Neural progenitor cell (in vitro differentiated cells): ENCODE measurements around the gene TAP1. TPM values are rescaled to one million over a fixed set of nuclear protein-coding genes. Genes with fewer than 3 reads are reported as not detected.

ENCODE experiments used
- DNase-seq: peaks from one replicate; pipeline ENCODE4 v3.0.0-alpha.2; 2016; ENCODE audit warnings: low spot score
- H2AFZ ChIP-seq: fragments of 200-600 bp; sonication (generic); replicated peaks from 2 replicates; pipeline ENCODE4 v1.6.1; 2016; ENCODE audit warnings: antibody characterized with exemption
- H3F3A ChIP-seq: fragments of 200-600 bp; sonication (generic); 2 replicates; pipeline ENCODE4 v1.6.1; 2016; ENCODE audit warnings: antibody characterized with exemption, low read depth
- H3K27ac ChIP-seq: fragments of 200-600 bp; sonication (generic); 2 replicates; pipeline ENCODE4 v1.5.1; 2016; ENCODE audit warnings: mild to moderate bottlenecking
- H3K27me3 ChIP-seq: fragments of 200-600 bp; sonication (generic); 2 replicates; pipeline ENCODE4 v1.6.1; 2016; ENCODE audit warnings: mild to moderate bottlenecking, moderate library complexity
- H3K36me3 ChIP-seq: fragments of 200-600 bp; sonication (generic); 2 replicates; pipeline ENCODE4 v1.5.1; 2016
- H3K4me1 ChIP-seq: fragments of 200-600 bp; sonication (generic); 2 replicates; pipeline ENCODE4 v1.6.1; 2016; ENCODE audit warnings: mixed run types
- H3K4me2 ChIP-seq: fragments of 200-600 bp; sonication (generic); 2 replicates; pipeline ENCODE4 v1.6.1; 2016
- H3K4me3 ChIP-seq: fragments of 200-600 bp; sonication (generic); 2 replicates; pipeline ENCODE4 v1.5.1; 2016
- H3K79me2 ChIP-seq: fragments of 200-600 bp; sonication (generic); 2 replicates; pipeline ENCODE4 v1.6.1; 2016; ENCODE audit warnings: low read depth
- H3K9ac ChIP-seq: fragments of 200-600 bp; sonication (generic); 2 replicates; pipeline ENCODE4 v1.6.1; 2016
- H3K9me3 ChIP-seq: fragments of 200-600 bp; sonication (generic); 2 replicates; pipeline ENCODE4 v1.5.1; 2016; ENCODE audit warnings: low read depth
- H4K20me1 ChIP-seq: fragments of 200-600 bp; sonication (generic); 2 replicates; pipeline ENCODE4 v1.6.1; 2016; ENCODE audit warnings: low read depth
- H3K27ac Mint-ChIP-seq: 3 replicates; pipeline ENCODE4 v1.8.0; 2021; ENCODE audit warnings: mixed read lengths
- H3K27me3 Mint-ChIP-seq: 2 replicates; pipeline ENCODE4 v1.8.0; 2022; ENCODE audit warnings: low read depth, mild to moderate bottlenecking, inconsistent platforms, moderate library complexity, mixed read lengths; ENCODE audit not compliant: insufficient read depth
- H3K36me3 Mint-ChIP-seq: 3 replicates; pipeline ENCODE4 v1.8.0; 2021; ENCODE audit warnings: mixed read lengths
- H3K4me1 Mint-ChIP-seq: 3 replicates; pipeline ENCODE4 v1.8.0; 2021; ENCODE audit warnings: mixed read lengths
- H3K4me3 Mint-ChIP-seq: 3 replicates; pipeline ENCODE4 v1.8.0; 2021; ENCODE audit warnings: mild to moderate bottlenecking, moderate library complexity, mixed read lengths
- H3K9me3 Mint-ChIP-seq: 3 replicates; pipeline ENCODE4 v1.8.0; 2020; ENCODE audit warnings: mixed read lengths
- CTCF ChIP-seq: fragments of 200-600 bp; sonication (generic); IDR thresholded peaks from 2 replicates; pipeline ENCODE4 v1.5.1; 2017; ENCODE audit warnings: antibody characterized with exemption, mild to moderate bottlenecking
- EZH2 ChIP-seq: fragments of 200-600 bp; sonication (generic); IDR thresholded peaks from 2 replicates; pipeline ENCODE4 v1.6.1; 2017; ENCODE audit warnings: antibody characterized with exemption, mild to moderate bottlenecking, moderate library complexity
- EZH2phosphoT487 ChIP-seq: fragments of 200-600 bp; sonication (generic); IDR thresholded peaks from 2 replicates; pipeline ENCODE4 v1.6.1; 2017; ENCODE audit warnings: antibody characterized with exemption
- total RNA-seq: library from RNA; depleted of rRNA; stranded (reverse); fragments of >200 nt; gene quantifications from 2 replicates; pipeline ENCODE4 v1.2.3, GENCODE V29; 2015; ENCODE audit warnings: low replicate concordance

TAP1 gene
- total RNA-seq, 1 donor from 2014 or later = 6.5 TPM

GRCh38 chr6:32839356-32839755 is 14.1 kb downstream of the TAP1 start:
- TF ChIP-seq EZH2 (no peak), EZH2phosphoT487 (no peak)

GRCh38 chr6:32838114-32838958 is 15.2 kb downstream of the TAP1 start, which contains the start of gene TAP2:
Gene TAP2 (minus strand): TSS chr6:32838739. CDS start chr6:32838233, 506 bp downstream.
- H3K9me3 Mint-ChIP-seq = no peaks in the 10 kb centered on the region
- peak within 1 kb of the TSS; percentile 66 for H2AFZ ChIP-seq
- peaks cover 5% of the 10 kb centered on the region for H3K4me1 ChIP-seq
- peaks cover 5% of the 10 kb centered on the region for H3F3A ChIP-seq
- no peaks in the 10 kb centered on the region for H3K79me2 ChIP-seq
- H4K20me1 ChIP-seq = no peaks in the 10 kb centered on the region
- no peak within 1 kb of the TSS for H3K9ac ChIP-seq
- peaks cover 6% of the 10 kb centered on the region for H3K4me1 Mint-ChIP-seq
- no peaks in the 10 kb centered on the region for H3K36me3 Mint-ChIP-seq
- H3K4me3 Mint-ChIP-seq = peak within 1 kb of the TSS; percentile 90
- H3K27ac ChIP-seq = no peak within 1 kb of the TSS
- H3K4me3 ChIP-seq = peak within 1 kb of the TSS; percentile 67
- H3K9me3 ChIP-seq = no peaks in the 10 kb centered on the region
- DNase-seq = peak; percentile 95
- peaks cover 33% of the 10 kb centered on the region for H3K27me3 ChIP-seq
- TF ChIP-seq CTCF (peak; percentile 98), EZH2phosphoT487 (no peak), EZH2 (no peak)
- H3K36me3 ChIP-seq = no peaks in the 10 kb centered on the region
- H3K27ac Mint-ChIP-seq = peak within 1 kb of the TSS; percentile 40
- H3K4me2 ChIP-seq = peak within 1 kb of the TSS; percentile 71
- H3K27me3 Mint-ChIP-seq = peaks cover 29% of the 10 kb centered on the region

More at GRCh38 chr6:32839356-32839755, 14.1 kb downstream of the TAP1 start:
- Mint-ChIP-seq H3K27me3 (peaks cover 37% of the 10 kb centered on the region), H3K36me3 (no peaks in the 10 kb centered on the region), H3K27ac (no peak overlapping the region), H3K4me3 (no peak overlapping the region), H3K4me1 (peaks cover 12% of the 10 kb centered on the region), H3K9me3 (no peaks in the 10 kb centered on the region)
- Histone ChIP-seq H3K27me3 (peaks cover 44% of the 10 kb centered on the region), H3K4me1 (peaks cover 5% of the 10 kb centered on the region), H3K9me3 (no peaks in the 10 kb centered on the region), H3K9ac (no peak overlapping the region), H3K27ac (no peak overlapping the region), H3K79me2 (no peaks in the 10 kb centered on the region), H3F3A (peaks cover 5% of the 10 kb centered on the region), H3K36me3 (no peaks in the 10 kb centered on the region), H3K4me3 (no peak overlapping the region), H4K20me1 (no peaks in the 10 kb centered on the region), H2AFZ (no peak overlapping the region), H3K4me2 (no peak overlapping the region)
- DNase-seq = no peak

GRCh38 chr6:32837651-32838113 is 15.8 kb downstream of the TAP1 start:
- Histone ChIP-seq H3K36me3 (no peaks in the 10 kb centered on the region), H3K79me2 (no peaks in the 10 kb centered on the region), H3K4me3 (peak overlapping the region; percentile 67), H3F3A (peaks cover 5% of the 10 kb centered on the region), H3K4me2 (peak overlapping the region; percentile 71), H2AFZ (peak overlapping the region; percentile 66), H3K9ac (no peak overlapping the region), H3K9me3 (no peaks in the 10 kb centered on the region), H3K27me3 (peaks cover 27% of the 10 kb centered on the region), H3K4me1 (peaks cover 5% of the 10 kb centered on the region), H3K27ac (no peak overlapping the region), H4K20me1 (no peaks in the 10 kb centered on the region)
- Mint-ChIP-seq H3K36me3 (no peaks in the 10 kb centered on the region), H3K9me3 (no peaks in the 10 kb centered on the region), H3K27ac (peak overlapping the region; percentile 40), H3K4me3 (peak overlapping the region; percentile 90), H3K27me3 (peaks cover 22% of the 10 kb centered on the region), H3K4me1 (peaks cover 6% of the 10 kb centered on the region)
- TF ChIP-seq EZH2 (no peak), CTCF (no peak), EZH2phosphoT487 (no peak)
- DNase-seq = no peak
